RWPE2 (cell line): ENCODE data around the gene KANSL1L.

Experiments used
- ATAC-seq: fragments of 200-7000 bp; cut with Tn5 transposase; 3 replicates; pipeline ENCODE4 v1.9.1; 2021; ENCODE audit warnings: low read depth
- DNase-seq: peaks from one replicate; pipeline ENCODE4 v3.0.0-alpha.2; 2020; ENCODE audit warnings: low spot score
- H3K27ac ChIP-seq: fragments of 450-650 bp; 2 replicates; pipeline ENCODE4 v1.5.1; 2017; ENCODE audit warnings: mild to moderate bottlenecking; ENCODE audit not compliant: poor library complexity, severe bottlenecking
- H3K27me3 ChIP-seq: fragments of 250-450 bp; sonication (Bioruptor Pico); 2 replicates; pipeline ENCODE4 v1.5.1; 2021; ENCODE audit warnings: mild to moderate bottlenecking, moderate library complexity; ENCODE audit not compliant: insufficient read depth, poor library complexity, severe bottlenecking
- H3K36me3 ChIP-seq: fragments of 250-450 bp; sonication (Bioruptor Pico); 2 replicates; pipeline ENCODE4 v1.5.1; 2020; ENCODE audit warnings: low read depth, mild to moderate bottlenecking, moderate library complexity
- H3K4me1 ChIP-seq: fragments of 250-450 bp; sonication (Bioruptor Pico); 2 replicates; pipeline ENCODE4 v1.5.1; 2021; ENCODE audit warnings: mild to moderate bottlenecking, moderate library complexity; ENCODE audit not compliant: insufficient read depth, poor library complexity, severe bottlenecking
- H3K4me3 ChIP-seq: fragments of 250-450 bp; sonication (Bioruptor Pico); 2 replicates; pipeline ENCODE4 v1.5.1; 2021; ENCODE audit warnings: mild to moderate bottlenecking, moderate library complexity; ENCODE audit not compliant: severe bottlenecking
- H3K9me3 ChIP-seq: fragments of 250-450 bp; sonication (Bioruptor Pico); 2 replicates; pipeline ENCODE4 v1.5.1; 2021; ENCODE audit warnings: mild to moderate bottlenecking, moderate library complexity; ENCODE audit not compliant: severe bottlenecking
- TF ChIP-seq, protein P1 (sequence below): fragments of 450-650 bp; IDR thresholded peaks from one replicate; pipeline ENCODE4 v1.5.1; 2017; ENCODE audit warnings: mild to moderate bottlenecking, moderate library complexity; ENCODE audit not compliant: poor library complexity, severe bottlenecking

Gene KANSL1L

DNA sequence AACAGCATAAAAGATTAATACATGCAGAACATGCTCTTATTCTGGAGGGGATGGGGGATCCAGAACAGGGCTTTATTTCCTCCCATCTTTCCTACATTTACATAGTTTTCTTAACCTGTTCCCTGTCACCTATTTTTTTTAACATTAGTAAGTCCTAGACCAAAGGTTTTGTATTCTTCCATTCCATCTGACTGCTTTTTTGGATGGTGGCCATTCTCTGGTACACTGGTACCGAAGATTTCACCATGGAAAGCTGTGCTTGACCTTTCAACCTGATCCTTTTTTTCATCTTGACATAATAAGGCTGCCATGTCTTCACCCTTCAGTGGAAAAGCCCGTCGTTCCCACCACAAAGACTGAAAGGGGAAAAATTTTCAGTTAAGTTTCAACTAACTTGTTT lies 148.4 kb downstream of the KANSL1L start:
- no peak for ATAC-seq
- TF ChIP-seq, protein P1, sequence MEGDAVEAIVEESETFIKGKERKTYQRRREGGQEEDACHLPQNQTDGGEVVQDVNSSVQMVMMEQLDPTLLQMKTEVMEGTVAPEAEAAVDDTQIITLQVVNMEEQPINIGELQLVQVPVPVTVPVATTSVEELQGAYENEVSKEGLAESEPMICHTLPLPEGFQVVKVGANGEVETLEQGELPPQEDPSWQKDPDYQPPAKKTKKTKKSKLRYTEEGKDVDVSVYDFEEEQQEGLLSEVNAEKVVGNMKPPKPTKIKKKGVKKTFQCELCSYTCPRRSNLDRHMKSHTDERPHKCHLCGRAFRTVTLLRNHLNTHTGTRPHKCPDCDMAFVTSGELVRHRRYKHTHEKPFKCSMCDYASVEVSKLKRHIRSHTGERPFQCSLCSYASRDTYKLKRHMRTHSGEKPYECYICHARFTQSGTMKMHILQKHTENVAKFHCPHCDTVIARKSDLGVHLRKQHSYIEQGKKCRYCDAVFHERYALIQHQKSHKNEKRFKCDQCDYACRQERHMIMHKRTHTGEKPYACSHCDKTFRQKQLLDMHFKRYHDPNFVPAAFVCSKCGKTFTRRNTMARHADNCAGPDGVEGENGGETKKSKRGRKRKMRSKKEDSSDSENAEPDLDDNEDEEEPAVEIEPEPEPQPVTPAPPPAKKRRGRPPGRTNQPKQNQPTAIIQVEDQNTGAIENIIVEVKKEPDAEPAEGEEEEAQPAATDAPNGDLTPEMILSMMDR = no peak
- no peak for DNase-seq
- Histone ChIP-seq H3K4me3 (no peak overlapping the region), H3K9me3 (no peaks in the 10 kb centered on the region), H3K27me3 (no peaks in the 10 kb centered on the region), H3K4me1 (no peaks in the 10 kb centered on the region), H3K27ac (no peak overlapping the region), H3K36me3 (peaks cover 93% of the 10 kb centered on the region)

DNA sequence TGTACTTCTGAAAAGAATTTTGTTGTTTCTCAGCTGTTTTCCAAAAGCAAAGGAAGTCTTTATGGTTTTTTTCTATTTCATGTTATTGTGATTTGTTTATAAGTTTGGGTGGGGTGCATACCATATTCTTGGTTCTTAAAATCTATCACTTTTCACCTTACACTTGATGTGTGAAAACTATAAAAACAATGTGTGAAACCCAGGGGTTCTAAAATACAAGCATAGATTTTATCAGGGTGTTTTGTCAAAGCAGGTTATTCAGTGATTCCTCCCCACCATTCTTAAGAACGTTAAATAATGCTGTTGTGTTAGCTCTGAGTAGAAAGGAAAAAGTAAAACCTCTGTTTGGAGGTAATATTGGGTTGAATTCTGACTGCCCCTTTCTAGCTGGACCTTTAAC lies 151.1 kb downstream of the KANSL1L start:
- Histone ChIP-seq H3K36me3 (peaks cover 100% of the 10 kb centered on the region), H3K4me1 (no peaks in the 10 kb centered on the region), H3K27ac (no peak overlapping the region), H3K4me3 (no peak overlapping the region), H3K27me3 (no peaks in the 10 kb centered on the region), H3K9me3 (no peaks in the 10 kb centered on the region)
- TF ChIP-seq, protein P1 = no peak
- no peak for DNase-seq
- ATAC-seq = no peak

- TF ChIP-seq, protein P1 = no peak
- no peaks in the 10 kb centered on the region for H3K9me3 ChIP-seq
- H3K4me1 ChIP-seq = no peaks in the 10 kb centered on the region
- no peak overlapping the region for H3K4me3 ChIP-seq
- no peak for DNase-seq
- no peaks in the 10 kb centered on the region for H3K27me3 ChIP-seq
- H3K36me3 ChIP-seq = peaks cover 85% of the 10 kb centered on the region
- H3K27ac ChIP-seq = no peak overlapping the region
- no peak for ATAC-seq
Measured at GRCh38 chr2:210009896-210010295, 161.3 kb downstream of the KANSL1L start.

DNA sequence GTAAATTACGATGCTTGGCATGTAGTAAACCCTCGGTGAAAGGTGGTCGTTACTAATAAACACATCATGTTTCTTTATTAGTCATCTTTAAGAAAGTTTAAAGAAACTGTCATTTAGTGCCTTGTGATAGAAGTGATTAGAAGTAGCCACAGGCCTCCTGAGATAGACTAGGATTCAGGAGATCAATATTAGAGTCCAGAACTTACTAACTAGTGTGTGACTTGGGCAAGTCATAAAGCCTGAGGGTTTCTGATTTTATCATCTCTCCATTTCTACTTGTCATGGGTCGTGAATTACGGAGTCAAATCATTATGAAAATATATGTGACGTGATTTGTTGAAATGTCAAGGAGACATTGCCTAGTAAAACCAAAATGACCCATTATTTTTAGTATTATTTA lies 162.1 kb downstream of the KANSL1L start:
- Histone ChIP-seq H3K36me3 (peaks cover 83% of the 10 kb centered on the region), H3K27me3 (no peaks in the 10 kb centered on the region), H3K9me3 (no peaks in the 10 kb centered on the region), H3K27ac (no peak overlapping the region), H3K4me1 (peaks cover 3% of the 10 kb centered on the region), H3K4me3 (no peak overlapping the region)
- TF ChIP-seq, protein P1 = no peak
- no peak for DNase-seq
- no peak for ATAC-seq

GRCh38 chr2:210007895-210008294 lies 163.3 kb downstream of the KANSL1L start:
- no peak for ATAC-seq
- DNase-seq = no peak
- no peaks in the 10 kb centered on the region for H3K27me3 ChIP-seq
- peaks cover 10% of the 10 kb centered on the region for H3K4me1 ChIP-seq
- H3K27ac ChIP-seq = no peak overlapping the region
- TF ChIP-seq, protein P1 = no peak
- H3K4me3 ChIP-seq = no peak overlapping the region
- no peaks in the 10 kb centered on the region for H3K9me3 ChIP-seq
- peaks cover 88% of the 10 kb centered on the region for H3K36me3 ChIP-seq
